Measurements from ENCODE around the gene KIF16B.

KIF16B gene

DNA sequence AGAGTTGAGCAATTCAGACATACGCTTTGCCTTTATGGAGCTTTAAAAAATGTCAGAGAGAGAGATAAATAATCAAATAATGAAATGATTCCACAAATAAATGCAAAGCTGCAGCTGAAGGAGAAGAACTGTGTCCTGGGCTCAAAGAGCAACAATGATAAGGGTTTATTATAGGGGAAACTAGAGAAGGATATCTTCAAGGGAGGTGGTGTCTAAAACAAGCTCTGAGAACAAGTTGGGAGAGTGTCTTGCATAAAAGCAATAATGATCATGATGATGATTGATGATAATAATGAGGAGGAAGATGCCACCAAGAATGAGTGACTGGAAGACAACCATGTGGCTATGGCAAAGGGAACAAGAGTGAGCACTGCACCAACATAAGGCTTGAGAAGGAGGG is 164.3 kb downstream of the KIF16B start:
- TF ChIP-seq, protein P1, sequence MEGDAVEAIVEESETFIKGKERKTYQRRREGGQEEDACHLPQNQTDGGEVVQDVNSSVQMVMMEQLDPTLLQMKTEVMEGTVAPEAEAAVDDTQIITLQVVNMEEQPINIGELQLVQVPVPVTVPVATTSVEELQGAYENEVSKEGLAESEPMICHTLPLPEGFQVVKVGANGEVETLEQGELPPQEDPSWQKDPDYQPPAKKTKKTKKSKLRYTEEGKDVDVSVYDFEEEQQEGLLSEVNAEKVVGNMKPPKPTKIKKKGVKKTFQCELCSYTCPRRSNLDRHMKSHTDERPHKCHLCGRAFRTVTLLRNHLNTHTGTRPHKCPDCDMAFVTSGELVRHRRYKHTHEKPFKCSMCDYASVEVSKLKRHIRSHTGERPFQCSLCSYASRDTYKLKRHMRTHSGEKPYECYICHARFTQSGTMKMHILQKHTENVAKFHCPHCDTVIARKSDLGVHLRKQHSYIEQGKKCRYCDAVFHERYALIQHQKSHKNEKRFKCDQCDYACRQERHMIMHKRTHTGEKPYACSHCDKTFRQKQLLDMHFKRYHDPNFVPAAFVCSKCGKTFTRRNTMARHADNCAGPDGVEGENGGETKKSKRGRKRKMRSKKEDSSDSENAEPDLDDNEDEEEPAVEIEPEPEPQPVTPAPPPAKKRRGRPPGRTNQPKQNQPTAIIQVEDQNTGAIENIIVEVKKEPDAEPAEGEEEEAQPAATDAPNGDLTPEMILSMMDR (IDR thresholded peaks at IDR 0.05; ENCODE audit: low read depth, low read length): no peak
- no peak for TF ChIP-seq EZH2phosphoT487 (IDR thresholded peaks at IDR 0.05; ENCODE audit: low read depth)
- no peak overlapping the region for H2AFZ ChIP-seq (ENCODE audit: low read depth, low read length)
- no peaks in the 10 kb centered on the region for H3K27me3 ChIP-seq (ENCODE audit: low read depth, low read length)
- no peak overlapping the region for H3K27ac ChIP-seq (ENCODE audit: low read length)
- no peak overlapping the region for H3K4me3 ChIP-seq (ENCODE audit: low read length)
- no peaks in the 10 kb centered on the region for H3K9me3 ChIP-seq (ENCODE audit: insufficient read depth, low read length)
- no peaks in the 10 kb centered on the region for H4K20me1 ChIP-seq (ENCODE audit: insufficient read depth, low read length)
- H3K9ac ChIP-seq (ENCODE audit: low read length): no peak overlapping the region
- H3K36me3 ChIP-seq (replicated peaks; ENCODE audit: low read depth, low read length): peaks cover 15% of the 10 kb centered on the region
- no peaks in the 10 kb centered on the region for H3K79me2 ChIP-seq (ENCODE audit: low read length)
- H3K4me1 ChIP-seq (ENCODE audit: low read length): no peaks in the 10 kb centered on the region
- H3K4me2 ChIP-seq (ENCODE audit: low read length): no peak overlapping the region

- H3K27ac ChIP-seq (ENCODE audit: low read length): no peak overlapping the region
- H3K36me3 ChIP-seq (replicated peaks; ENCODE audit: low read depth, low read length): peaks cover 15% of the 10 kb centered on the region
- H3K9ac ChIP-seq (ENCODE audit: low read length): no peak overlapping the region
- H4K20me1 ChIP-seq (ENCODE audit: insufficient read depth, low read length): no peaks in the 10 kb centered on the region
- no peaks in the 10 kb centered on the region for H3K4me1 ChIP-seq (ENCODE audit: low read length)
- no peaks in the 10 kb centered on the region for H3K27me3 ChIP-seq (ENCODE audit: low read depth, low read length)
- no peak overlapping the region for H2AFZ ChIP-seq (ENCODE audit: low read depth, low read length)
- H3K4me3 ChIP-seq (ENCODE audit: low read length): no peak overlapping the region
- no peaks in the 10 kb centered on the region for H3K79me2 ChIP-seq (ENCODE audit: low read length)
- H3K4me2 ChIP-seq (ENCODE audit: low read length): no peak overlapping the region
- TF ChIP-seq EZH2phosphoT487 (IDR thresholded peaks at IDR 0.05; ENCODE audit: low read depth): no peak
- TF ChIP-seq, protein P1 (IDR thresholded peaks at IDR 0.05; ENCODE audit: low read depth, low read length): no peak
- H3K9me3 ChIP-seq (ENCODE audit: insufficient read depth, low read length): no peaks in the 10 kb centered on the region
These were observed 165.8 kb downstream of the KIF16B start for GRCh38 chr20:16407251-16408067.

DNA sequence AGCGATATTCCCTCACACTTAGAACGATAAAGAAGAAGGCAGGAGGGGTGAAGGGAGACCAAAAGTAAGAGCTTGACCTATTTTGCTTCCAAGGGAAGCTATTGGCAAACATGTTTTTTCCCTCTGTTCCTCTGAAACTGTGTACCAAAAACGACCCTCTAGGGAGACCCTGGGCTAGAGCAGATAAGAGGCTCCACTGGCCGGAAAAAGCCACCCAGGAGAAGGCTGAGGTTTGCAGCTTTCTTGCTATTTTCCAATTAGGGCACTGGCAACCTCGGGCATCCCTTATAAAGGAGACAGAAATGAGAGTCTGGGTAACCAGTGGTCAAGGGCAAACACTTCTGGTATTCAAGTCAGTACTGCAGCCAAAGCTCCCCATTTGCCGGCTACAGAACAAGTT is 168.0 kb downstream of the KIF16B start:
- no peak for TF ChIP-seq EZH2phosphoT487 (IDR thresholded peaks at IDR 0.05; ENCODE audit: low read depth)
- TF ChIP-seq, protein P1 (IDR thresholded peaks at IDR 0.05; ENCODE audit: low read depth, low read length): no peak
- Histone ChIP-seq H3K36me3 (replicated peaks; ENCODE audit: low read depth, low read length) (peaks cover 9% of the 10 kb centered on the region), H3K79me2 (ENCODE audit: low read length) (no peaks in the 10 kb centered on the region), H2AFZ (ENCODE audit: low read depth, low read length) (no peak overlapping the region), H4K20me1 (ENCODE audit: insufficient read depth, low read length) (no peaks in the 10 kb centered on the region), H3K4me3 (ENCODE audit: low read length) (no peak overlapping the region), H3K4me2 (ENCODE audit: low read length) (no peak overlapping the region), H3K27me3 (ENCODE audit: low read depth, low read length) (no peaks in the 10 kb centered on the region), H3K9me3 (ENCODE audit: insufficient read depth, low read length) (no peaks in the 10 kb centered on the region), H3K4me1 (ENCODE audit: low read length) (no peaks in the 10 kb centered on the region), H3K27ac (ENCODE audit: low read length) (no peak overlapping the region), H3K9ac (ENCODE audit: low read length) (no peak overlapping the region)

- TF ChIP-seq EZH2phosphoT487 (IDR thresholded peaks at IDR 0.05; ENCODE audit: low read depth): no peak
- TF ChIP-seq, protein P1 (IDR thresholded peaks at IDR 0.05; ENCODE audit: low read depth, low read length): no peak
- no peaks in the 10 kb centered on the region for H3K9me3 ChIP-seq (ENCODE audit: insufficient read depth, low read length)
- no peaks in the 10 kb centered on the region for H3K79me2 ChIP-seq (ENCODE audit: low read length)
- no peak overlapping the region for H3K4me2 ChIP-seq (ENCODE audit: low read length)
- no peaks in the 10 kb centered on the region for H4K20me1 ChIP-seq (ENCODE audit: insufficient read depth, low read length)
- peaks cover 13% of the 10 kb centered on the region for H3K36me3 ChIP-seq (replicated peaks; ENCODE audit: low read depth, low read length)
- H2AFZ ChIP-seq (ENCODE audit: low read depth, low read length): no peak overlapping the region
- no peaks in the 10 kb centered on the region for H3K4me1 ChIP-seq (ENCODE audit: low read length)
- H3K27ac ChIP-seq (ENCODE audit: low read length): no peak overlapping the region
- H3K4me3 ChIP-seq (ENCODE audit: low read length): no peak overlapping the region
- H3K27me3 ChIP-seq (ENCODE audit: low read depth, low read length): no peaks in the 10 kb centered on the region
- H3K9ac ChIP-seq (ENCODE audit: low read length): no peak overlapping the region
These were observed 168.6 kb downstream of the KIF16B start for GRCh38 chr20:16404640-16405039.
